Fibroblast of skin of abdomen (primary cell): Measurements from ENCODE around the gene CCSAP.

Experiments
- DNase-seq: peaks from one replicate; pipeline ENCODE4 v3.0.0-alpha.2; 2013

The CCSAP gene

GRCh38 chr1:229286099-229286766 is 56.6 kb downstream of the CCSAP start:
- no peak for DNase-seq

DNA sequence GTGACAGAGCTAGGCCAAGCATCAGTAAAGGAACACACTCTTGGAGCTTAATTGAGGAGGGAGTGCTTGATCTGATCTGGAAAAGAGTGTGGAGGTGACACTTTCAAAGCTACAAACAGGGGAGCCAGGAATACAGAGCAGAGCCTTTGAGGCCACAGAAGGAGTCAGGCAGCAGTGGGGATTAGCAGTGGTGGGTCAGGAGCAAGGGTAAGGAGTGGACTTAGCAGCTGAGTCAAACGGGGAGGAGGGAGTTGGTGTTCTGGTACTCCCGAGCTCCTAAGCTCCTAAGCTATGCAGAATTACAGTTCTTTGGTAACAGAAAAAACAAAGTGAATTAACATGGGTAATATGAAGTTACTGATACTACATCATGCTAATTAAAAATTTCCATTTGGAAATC is 57.4 kb downstream of the CCSAP start:
- no peak for DNase-seq

GRCh38 chr1:229284887-229285286 is 58.0 kb downstream of the CCSAP start:
- no peak for DNase-seq

- DNase-seq = no peak
These were observed 59.6 kb downstream of the CCSAP start for GRCh38 chr1:229283183-229283611.

- DNase-seq = no peak
These were observed 60.5 kb downstream of the CCSAP start for GRCh38 chr1:229282295-229282823.

DNA sequence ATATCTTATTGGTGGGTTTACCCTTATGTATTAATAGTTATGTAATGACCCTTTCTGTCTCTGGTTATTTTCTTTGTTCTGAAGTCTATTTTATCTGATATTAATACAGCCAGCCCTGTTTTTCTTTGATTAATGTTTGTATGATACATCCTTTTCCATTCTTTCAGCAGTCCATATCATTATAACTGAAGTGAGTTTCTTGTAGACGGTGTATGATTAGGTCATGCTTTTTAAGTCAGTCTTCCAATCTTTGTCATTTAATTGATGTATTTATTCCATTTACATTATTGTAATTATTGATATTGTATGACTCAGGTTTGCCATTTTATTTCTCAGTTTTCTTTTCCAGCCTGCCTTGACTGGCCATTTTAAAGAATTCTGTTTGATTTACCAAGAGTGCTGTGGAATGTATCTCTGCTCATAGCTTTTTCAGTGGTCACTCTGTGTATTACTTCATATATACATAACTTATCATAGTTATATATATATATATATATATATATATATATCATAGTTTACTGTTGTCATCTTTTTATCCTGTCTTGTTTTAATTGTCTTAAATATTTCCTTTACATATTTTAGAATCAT is 61.4 kb downstream of the CCSAP start:
- DNase-seq = no peak

- peak; percentile 20 for DNase-seq
These were observed 61.9 kb downstream of the CCSAP start for GRCh38 chr1:229280921-229281320.

DNA sequence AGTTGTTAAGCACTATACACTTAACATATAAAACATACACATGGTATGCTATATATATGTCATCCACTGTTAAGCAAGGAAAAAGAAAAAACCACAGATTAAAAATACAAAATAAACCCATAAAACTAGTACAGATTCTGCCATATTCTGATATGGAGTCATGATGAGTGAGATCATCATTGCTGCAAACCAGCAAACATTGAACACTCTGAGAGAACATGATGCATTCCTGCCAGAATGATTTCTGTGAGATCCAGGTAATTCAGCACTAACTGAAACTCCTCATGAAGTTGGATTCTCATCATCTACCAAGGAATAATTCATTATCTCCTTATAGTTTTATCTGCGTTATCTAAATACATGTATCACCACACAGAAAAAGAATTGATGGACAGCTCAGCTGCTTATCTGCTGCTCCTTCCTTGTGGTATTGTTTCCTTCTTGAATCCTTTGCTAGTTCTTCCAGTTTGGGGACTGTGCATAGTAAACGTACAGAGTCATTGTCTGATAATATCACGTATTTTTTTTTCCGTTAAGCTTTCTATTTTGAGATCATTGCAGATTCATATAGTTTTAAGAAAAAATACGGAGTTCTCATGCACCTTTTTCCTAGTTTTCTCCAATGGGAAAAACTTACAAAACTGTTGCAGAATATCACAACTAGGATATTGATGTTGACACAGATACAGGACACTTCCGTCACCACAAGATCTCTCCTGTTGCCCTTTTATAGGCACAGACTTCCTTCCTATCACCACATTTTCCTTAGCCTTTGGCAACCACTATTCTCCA is 62.6 kb downstream of the CCSAP start:
- DNase-seq = no peak

GRCh38 chr1:229279242-229279641 is 63.6 kb downstream of the CCSAP start:
- DNase-seq = no peak

- DNase-seq = no peak
These were observed 64.6 kb downstream of the CCSAP start for GRCh38 chr1:229278120-229278741.

GRCh38 chr1:229275005-229275404 is 67.8 kb downstream of the CCSAP start:
- DNase-seq = no peak

GRCh38 chr1:229273507-229274232 is 69.2 kb downstream of the CCSAP start:
- DNase-seq = no peak

- peak; percentile 8 for DNase-seq
These were observed 70.4 kb downstream of the CCSAP start for GRCh38 chr1:229272164-229273158.

GRCh38 chr1:229271448-229272159 is 71.2 kb downstream of the CCSAP start:
- peak; percentile 29 for DNase-seq
